Kidney epithelial cell (primary cell): ENCODE results near the gene ALDOC. TPM values are rescaled to one million over a fixed set of nuclear protein-coding genes. Genes with fewer than 3 reads are reported as not detected.
A peak's percentile ranks its signal among the peaks of the same experiment; 100 is the strongest.

Experiments used
- DNase-seq: peaks from one replicate; pipeline ENCODE4 v3.0.0-alpha.2; 2010; ENCODE audit warnings: low read depth
- H3K27me3 ChIP-seq: 2 replicates; pipeline ENCODE4 v1.6.0; 2011; ENCODE audit warnings: low read length; ENCODE audit not compliant: control insufficient read depth, insufficient read depth
- H3K36me3 ChIP-seq: 2 replicates; pipeline ENCODE4 v1.5.1; 2011; ENCODE audit warnings: low read length; ENCODE audit not compliant: control insufficient read depth, insufficient read depth
- H3K4me3 ChIP-seq: 2 replicates; pipeline ENCODE4 v1.5.1; 2011; ENCODE audit warnings: low read depth, mild to moderate bottlenecking, control low read depth, low read length
- total RNA-seq: library from RNA; depleted of rRNA; stranded (reverse); fragments of >200 nt; gene quantifications from 2 replicates; pipeline ENCODE4 v1.2.3, GENCODE V29; 2015
- TF ChIP-seq, protein P1 (sequence below): IDR thresholded peaks from 2 replicates; pipeline ENCODE4 v1.5.1; 2011; ENCODE audit warnings: mild to moderate bottlenecking, moderate library complexity, low read length, control low read depth, inconsistent platforms; ENCODE audit not compliant: insufficient read depth, poor library complexity, severe bottlenecking

The ALDOC gene
- total RNA-seq, 1 donor from 2014 or later: 20.8 TPM

GRCh38 chr17:28548417-28549130 lies 28.1 kb downstream of the ALDOC start:
- H3K4me3 ChIP-seq: no peak overlapping the region
- TF ChIP-seq, protein P1, sequence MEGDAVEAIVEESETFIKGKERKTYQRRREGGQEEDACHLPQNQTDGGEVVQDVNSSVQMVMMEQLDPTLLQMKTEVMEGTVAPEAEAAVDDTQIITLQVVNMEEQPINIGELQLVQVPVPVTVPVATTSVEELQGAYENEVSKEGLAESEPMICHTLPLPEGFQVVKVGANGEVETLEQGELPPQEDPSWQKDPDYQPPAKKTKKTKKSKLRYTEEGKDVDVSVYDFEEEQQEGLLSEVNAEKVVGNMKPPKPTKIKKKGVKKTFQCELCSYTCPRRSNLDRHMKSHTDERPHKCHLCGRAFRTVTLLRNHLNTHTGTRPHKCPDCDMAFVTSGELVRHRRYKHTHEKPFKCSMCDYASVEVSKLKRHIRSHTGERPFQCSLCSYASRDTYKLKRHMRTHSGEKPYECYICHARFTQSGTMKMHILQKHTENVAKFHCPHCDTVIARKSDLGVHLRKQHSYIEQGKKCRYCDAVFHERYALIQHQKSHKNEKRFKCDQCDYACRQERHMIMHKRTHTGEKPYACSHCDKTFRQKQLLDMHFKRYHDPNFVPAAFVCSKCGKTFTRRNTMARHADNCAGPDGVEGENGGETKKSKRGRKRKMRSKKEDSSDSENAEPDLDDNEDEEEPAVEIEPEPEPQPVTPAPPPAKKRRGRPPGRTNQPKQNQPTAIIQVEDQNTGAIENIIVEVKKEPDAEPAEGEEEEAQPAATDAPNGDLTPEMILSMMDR: no peak
- H3K36me3 ChIP-seq: no peaks in the 10 kb centered on the region
- H3K27me3 ChIP-seq: no peaks in the 10 kb centered on the region
- no peak for DNase-seq

DNA sequence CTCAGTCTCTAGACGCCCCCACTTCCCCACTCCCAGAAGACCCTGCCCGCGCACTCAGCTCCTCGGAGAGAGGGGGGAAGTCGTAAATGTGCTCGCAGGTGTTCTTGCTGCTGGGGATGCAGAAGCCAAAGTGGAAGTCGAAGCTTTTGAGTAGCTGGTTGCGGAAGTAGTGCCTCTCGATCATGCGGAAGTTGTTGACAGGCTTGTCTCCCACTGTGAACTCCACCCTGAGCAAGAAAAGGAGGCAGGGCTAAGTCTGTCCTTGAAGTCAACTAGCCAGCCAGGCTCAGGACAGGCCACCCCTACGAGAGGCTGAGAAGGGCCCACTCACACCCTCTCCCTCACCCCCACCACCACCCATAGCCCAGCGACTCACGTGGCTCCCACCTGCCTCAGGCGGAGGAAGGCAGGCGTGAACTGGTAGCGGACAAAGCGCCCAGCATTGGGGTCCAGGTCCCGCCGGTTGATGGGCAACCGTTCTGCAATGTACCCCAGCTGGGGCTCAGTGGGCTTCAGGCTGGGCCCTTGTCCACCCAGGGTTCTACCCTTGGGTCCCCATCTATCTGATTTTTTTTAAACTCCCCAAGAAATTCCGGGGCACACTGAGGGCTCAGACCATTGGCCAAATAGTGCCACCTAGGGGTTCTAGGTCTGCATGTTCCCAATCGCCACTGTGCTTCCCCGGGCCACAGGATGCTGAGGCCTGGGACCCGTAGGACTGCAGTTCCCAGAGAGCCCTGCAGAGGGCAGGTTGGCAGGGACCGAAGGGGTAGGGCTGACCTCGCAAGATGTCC lies 28.9 kb downstream of the ALDOC start:
- no peak for DNase-seq
- TF ChIP-seq, protein P1: peak; percentile 93
- no peaks in the 10 kb centered on the region for H3K36me3 ChIP-seq
- no peaks in the 10 kb centered on the region for H3K27me3 ChIP-seq
- H3K4me3 ChIP-seq: no peak overlapping the region

DNA sequence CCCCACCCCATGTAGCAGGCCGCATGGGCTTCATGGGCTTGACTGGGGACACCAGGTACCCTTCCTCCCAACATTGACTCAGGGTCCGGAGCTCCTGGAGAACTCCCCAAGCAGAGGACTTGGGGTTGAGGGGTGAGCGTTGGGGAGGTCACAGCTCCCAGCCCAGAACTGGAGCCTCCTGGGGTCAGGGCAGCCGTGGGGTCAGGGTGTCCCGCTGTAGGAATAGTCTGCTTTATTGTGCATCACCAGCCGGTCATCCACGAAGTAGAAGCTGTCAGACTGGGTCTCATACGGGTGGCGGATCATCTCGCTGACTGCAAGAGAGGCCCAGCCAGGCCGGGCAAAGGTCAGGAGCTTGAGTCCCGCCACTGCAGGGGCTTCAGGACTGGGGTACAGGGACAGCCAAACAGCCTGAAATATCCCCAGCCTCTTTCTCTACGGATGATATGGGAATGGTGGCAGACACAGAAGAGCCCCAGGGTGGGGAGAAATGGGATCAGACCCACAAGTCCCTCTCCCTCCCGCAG lies 29.5 kb downstream of the ALDOC start:
- no peaks in the 10 kb centered on the region for H3K36me3 ChIP-seq
- TF ChIP-seq, protein P1: no peak
- DNase-seq: no peak
- H3K4me3 ChIP-seq: no peak overlapping the region
- H3K27me3 ChIP-seq: no peaks in the 10 kb centered on the region

DNA sequence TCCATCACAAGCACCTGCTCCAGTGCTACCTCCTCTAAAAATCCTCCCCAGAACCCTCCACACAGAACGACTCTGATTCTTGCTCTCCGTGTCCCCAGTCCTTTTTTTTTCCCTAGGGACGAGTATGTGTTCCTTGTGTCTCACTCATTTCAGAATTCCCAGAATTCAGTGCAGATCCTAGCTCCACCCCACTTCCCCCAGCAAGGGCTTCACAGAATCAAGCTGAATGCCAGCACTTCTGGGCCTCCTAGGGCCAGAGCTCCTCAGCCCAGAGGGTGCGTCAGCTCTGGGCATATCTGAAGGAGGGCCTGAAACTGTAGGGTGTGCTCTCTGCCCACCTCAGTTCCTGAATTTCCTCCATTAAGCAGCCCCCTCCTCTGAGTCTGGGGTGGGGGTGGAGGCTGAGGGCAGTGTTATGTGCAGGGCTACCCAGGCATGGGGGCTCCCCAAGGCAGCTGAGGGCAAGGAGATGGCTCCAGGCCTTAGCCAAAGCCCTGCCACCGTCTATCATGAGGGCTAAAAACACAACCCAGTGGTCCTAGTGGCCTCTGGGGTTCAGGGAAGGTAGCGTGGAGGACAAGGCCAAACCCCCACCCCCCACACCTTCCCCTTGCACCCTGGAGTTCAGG lies 30.8 kb downstream of the ALDOC start:
- Histone ChIP-seq H3K4me3 (no peak overlapping the region), H3K36me3 (no peaks in the 10 kb centered on the region), H3K27me3 (no peaks in the 10 kb centered on the region)
- DNase-seq: no peak
- TF ChIP-seq, protein P1: no peak

DNA sequence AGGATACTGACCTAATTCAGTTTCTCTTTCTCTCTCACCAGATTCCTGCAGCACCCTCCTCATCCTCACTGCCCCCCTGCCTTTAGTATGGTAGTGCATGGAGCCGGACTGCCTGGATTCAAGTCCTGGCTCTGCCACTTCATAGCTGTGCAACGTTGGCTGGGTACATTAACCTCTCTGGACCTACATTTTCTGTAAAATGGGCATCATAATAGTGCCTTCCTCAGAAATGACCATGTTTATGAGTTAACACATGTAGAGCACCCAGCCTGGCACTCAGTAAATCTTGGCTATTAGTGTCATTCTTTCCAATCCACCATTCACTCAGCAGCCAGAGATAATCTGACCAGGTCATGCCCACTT lies 31.6 kb downstream of the ALDOC start:
- Histone ChIP-seq H3K36me3 (no peaks in the 10 kb centered on the region), H3K27me3 (no peaks in the 10 kb centered on the region), H3K4me3 (no peak overlapping the region)
- DNase-seq: no peak
- TF ChIP-seq, protein P1: no peak
